ENCODE data around the gene FOXP1. TPM values are rescaled to one million over a fixed set of nuclear protein-coding genes. Genes with fewer than 3 reads are reported as not detected.

Gene FOXP1
- total and polyA plus RNA-seq, 9 of the 15 experiments (the other 6 are each of a cell fraction or from before 2014, with no cell fraction given) = 7.7 to 34.5 (median 13.7) TPM

DNA sequence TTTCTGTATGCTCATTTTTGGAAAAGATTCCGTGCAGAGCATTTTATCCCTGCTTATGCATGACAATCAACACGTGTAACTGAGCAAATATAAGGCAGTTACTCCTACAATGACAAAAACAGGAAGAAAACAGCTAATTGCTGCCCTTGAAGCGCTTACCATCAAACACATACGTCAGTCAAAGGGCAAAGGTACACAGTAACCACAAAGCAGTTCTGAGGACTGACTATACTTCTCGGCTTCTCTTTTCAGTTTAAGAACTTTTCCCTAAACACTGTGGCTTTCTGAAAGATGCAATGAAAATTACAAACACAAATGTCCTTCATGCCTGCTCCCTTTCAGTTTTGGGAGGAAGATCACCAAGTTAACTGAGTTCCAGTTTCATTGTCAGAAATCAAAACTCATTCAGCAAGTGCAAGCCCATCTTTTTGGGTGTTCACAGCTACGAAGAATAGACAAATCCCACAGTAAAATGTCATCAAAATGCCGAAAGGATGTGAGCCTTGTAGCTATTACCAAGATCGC, 602.8 kb downstream of the FOXP1 start:
- no peak for ATAC-seq
- Histone ChIP-seq H3K4me1 (replicated peaks in 1 of 2; ENCODE audit: control insufficient read depth in 2 of 2, insufficient read depth in 2 of 2, low read length in 2 of 2) (no peaks in the 10 kb centered on the region), H3K9me1 (ENCODE audit: control insufficient read depth, insufficient read depth, low read length) (no peaks in the 10 kb centered on the region), H3K79me2 (ENCODE audit: control insufficient read depth, insufficient read depth, low read length) (no peaks in the 10 kb centered on the region), H3K27me3 (ENCODE audit: control insufficient read depth in 2 of 2, insufficient read depth in 2 of 2, low read length in 2 of 2) (no peaks in the 10 kb centered on the region), H3K27ac (ENCODE audit: extremely low read depth, low read depth, low read length) (no peak overlapping the region), H3K4me2 (ENCODE audit: insufficient read depth, low read length) (no peak overlapping the region), H3K9ac (ENCODE audit: insufficient read depth in 1 of 2, low read depth in 2 of 2, low read length in 2 of 2) (no peak overlapping the region), H2AFZ (ENCODE audit: low read depth, low read length) (no peak overlapping the region), H3K4me3 (no peak overlapping the region), H3K9me3 (replicated peaks; ENCODE audit: control insufficient read depth, insufficient read depth, low read depth, low read length) (no peaks in the 10 kb centered on the region), H3K36me3 (ENCODE audit: control insufficient read depth, insufficient read depth, low read length) (peaks cover 57% of the 10 kb centered on the region; the same call in 1 of the 3 replicates), H4K20me1 (replicated peaks; ENCODE audit: control insufficient read depth, insufficient read depth, low read length) (no peaks in the 10 kb centered on the region)
- TF ChIP-seq SMC3 (conservative IDR thresholded peaks at IDR 0.05; ENCODE audit: insufficient read depth, low read depth, low read length) (no peak), L3MBTL2 (IDR thresholded peaks at IDR 0.05) (no peak), MXI1 (IDR thresholded peaks at IDR 0.05; ENCODE audit: low read depth, low read length) (no peak), ZNF395 (CRISPR knock-in tag; IDR thresholded peaks at IDR 0.05) (no peak), GATA2 (CRISPR knock-in tag; IDR thresholded peaks at IDR 0.05) (no peak), TSC22D4 (tag; IDR thresholded peaks at IDR 0.05) (no peak), E2F8 (IDR thresholded peaks at IDR 0.05; ENCODE audit: low read depth, partially characterized antibody) (no peak), TRIM28 (IDR thresholded peaks at IDR 0.05) (no peak), ZBTB7A (IDR thresholded peaks at IDR 0.05; ENCODE audit: borderline replicate concordance, control insufficient read depth, low read depth, low read length) (no peak), ZNF445 (CRISPR knock-in tag; IDR thresholded peaks at IDR 0.05; ENCODE audit: low read depth) (no peak), CXXC5 (CRISPR knock-in tag; IDR thresholded peaks at IDR 0.05) (no peak), KLF16 (IDR thresholded peaks at IDR 0.05) (no peak), NFATC3 (IDR thresholded peaks at IDR 0.05) (no peak), TAF7 (tag; IDR thresholded peaks at IDR 0.05) (no peak), CEBPB (tag; IDR thresholded peaks at IDR 0.05) (no peak)
- TF ChIP-seq, protein P1, sequence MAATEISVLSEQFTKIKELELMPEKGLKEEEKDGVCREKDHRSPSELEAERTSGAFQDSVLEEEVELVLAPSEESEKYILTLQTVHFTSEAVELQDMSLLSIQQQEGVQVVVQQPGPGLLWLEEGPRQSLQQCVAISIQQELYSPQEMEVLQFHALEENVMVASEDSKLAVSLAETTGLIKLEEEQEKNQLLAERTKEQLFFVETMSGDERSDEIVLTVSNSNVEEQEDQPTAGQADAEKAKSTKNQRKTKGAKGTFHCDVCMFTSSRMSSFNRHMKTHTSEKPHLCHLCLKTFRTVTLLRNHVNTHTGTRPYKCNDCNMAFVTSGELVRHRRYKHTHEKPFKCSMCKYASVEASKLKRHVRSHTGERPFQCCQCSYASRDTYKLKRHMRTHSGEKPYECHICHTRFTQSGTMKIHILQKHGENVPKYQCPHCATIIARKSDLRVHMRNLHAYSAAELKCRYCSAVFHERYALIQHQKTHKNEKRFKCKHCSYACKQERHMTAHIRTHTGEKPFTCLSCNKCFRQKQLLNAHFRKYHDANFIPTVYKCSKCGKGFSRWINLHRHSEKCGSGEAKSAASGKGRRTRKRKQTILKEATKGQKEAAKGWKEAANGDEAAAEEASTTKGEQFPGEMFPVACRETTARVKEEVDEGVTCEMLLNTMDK (IDR thresholded peaks at IDR 0.05; ENCODE audit: borderline replicate concordance, insufficient read depth, low read depth, low read length, poor library complexity, severe bottlenecking) = no peak
- BruUV-seq (replicated peaks) = no TSS peak
- intact Hi-C loops (cut with micrococcal nuclease) = no loop called here
- in situ Hi-C loops (cut with MboI) = no loop called here
- WGBS (ENCODE audit: insufficient coverage, low coverage, missing lambda C conversion rate) = 75% methylated on average over 7 of the region's 8 CpGs
- DNase-seq (ENCODE audit: extremely low read depth in 1 of 4, low spot score in 3 of 4) = no peak
- ChIA-PET CTCF (ENCODE audit: low intra/inter-chr PET ratio) (no interaction called here), POLR2A (no interaction called here)
- no peak for FAIRE-seq
